ENCODE measurements around the gene ATP8B1. TPM values are rescaled to one million over a fixed set of nuclear protein-coding genes. Genes with fewer than 3 reads are reported as not detected.

The ATP8B1 gene
- total RNA-seq, 1 donor from 2014 or later, result 0.15 TPM

DNA sequence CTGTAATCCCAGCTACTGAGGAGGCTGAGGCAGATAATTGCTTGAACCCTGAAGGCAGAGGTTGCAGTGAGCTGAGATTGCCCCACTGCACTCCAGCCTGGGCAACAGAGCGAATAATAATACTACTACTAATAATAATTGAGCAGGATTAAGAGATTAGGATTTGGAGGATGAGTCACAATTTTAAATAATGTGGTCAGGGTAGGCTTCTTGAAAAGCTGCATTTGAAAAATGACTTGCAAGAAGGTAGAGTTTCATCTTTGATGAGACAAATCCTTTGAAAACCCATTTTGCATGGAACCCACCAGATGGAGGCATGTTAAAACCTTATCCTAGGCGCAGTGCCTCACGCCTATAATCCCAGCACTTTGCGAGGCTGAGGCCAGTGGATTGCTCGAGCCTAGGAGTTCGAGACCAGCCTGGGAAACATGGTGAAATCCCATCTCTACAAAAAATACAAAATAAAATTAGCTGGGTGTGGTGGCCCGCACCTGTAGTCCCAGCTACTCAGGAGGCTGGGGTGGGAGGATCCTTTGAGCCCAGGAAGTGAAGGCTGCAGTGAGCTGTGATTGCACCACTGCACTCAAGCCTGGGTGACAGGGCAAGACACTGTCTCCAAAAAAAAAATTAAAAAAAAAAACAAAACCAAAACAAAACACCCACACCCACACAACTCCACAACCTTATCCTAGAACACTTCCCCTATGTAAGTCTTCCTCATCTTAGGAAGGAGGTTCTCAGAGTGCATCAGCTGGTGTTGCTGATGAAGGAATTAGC, 3.3 kb upstream of the ATP8B1 start:
- no peak for DNase-seq (ENCODE audit: low spot score)
- peaks cover 10% of the 10 kb centered on the region for H3K4me1 Mint-ChIP-seq
- Histone ChIP-seq H3K9me3 (ENCODE audit: low read depth) (no peaks in the 10 kb centered on the region), H3K79me2 (ENCODE audit: low read depth) (no peaks in the 10 kb centered on the region), H2AFZ (replicated peaks) (no peak overlapping the region), H3F3A (ENCODE audit: low read depth) (peaks cover 3% of the 10 kb centered on the region), H3K27ac (no peak overlapping the region), H3K4me2 (no peak overlapping the region), H3K27me3 (peaks cover 72% of the 10 kb centered on the region), H3K36me3 (no peaks in the 10 kb centered on the region), H4K20me1 (ENCODE audit: low read depth) (peaks cover 12% of the 10 kb centered on the region), H3K4me1 (peaks cover 6% of the 10 kb centered on the region), H3K9ac (no peak overlapping the region), H3K4me3 (no peak overlapping the region)
- TF ChIP-seq CTCF (IDR thresholded peaks at IDR 0.05) (no peak), EZH2phosphoT487 (IDR thresholded peaks at IDR 0.05) (no peak), EZH2 (IDR thresholded peaks at IDR 0.05) (no peak)
- no peaks in the 10 kb centered on the region for H3K36me3 Mint-ChIP-seq
- peaks cover 37% of the 10 kb centered on the region for H3K27me3 Mint-ChIP-seq (ENCODE audit: insufficient read depth, low read depth)
- no peaks in the 10 kb centered on the region for H3K9me3 Mint-ChIP-seq
- H3K4me3 Mint-ChIP-seq, result no peak overlapping the region
- H3K27ac Mint-ChIP-seq, result no peak overlapping the region

GRCh38 chr18:57805117-57805516, 2.0 kb upstream of the ATP8B1 start:
- H4K20me1 ChIP-seq (ENCODE audit: low read depth), result peaks cover 23% of the 10 kb centered on the region

GRCh38 chr18:57804557-57804956, 1.4 kb upstream of the ATP8B1 start:
- Histone ChIP-seq H3K4me3 (no peak overlapping the region), H3K27ac (no peak overlapping the region), H4K20me1 (ENCODE audit: low read depth) (peaks cover 23% of the 10 kb centered on the region), H3K9ac (no peak overlapping the region), H3K36me3 (no peaks in the 10 kb centered on the region), H3K4me2 (no peak overlapping the region), H3K9me3 (ENCODE audit: low read depth) (no peaks in the 10 kb centered on the region), H3K4me1 (peaks cover 6% of the 10 kb centered on the region), H3K79me2 (ENCODE audit: low read depth) (no peaks in the 10 kb centered on the region), H2AFZ (replicated peaks) (no peak overlapping the region), H3K27me3 (peaks cover 89% of the 10 kb centered on the region), H3F3A (ENCODE audit: low read depth) (peaks cover 3% of the 10 kb centered on the region)
- H3K4me1 Mint-ChIP-seq, result peaks cover 14% of the 10 kb centered on the region
- H3K4me3 Mint-ChIP-seq, result no peak overlapping the region
- DNase-seq (ENCODE audit: low spot score), result no peak
- no peaks in the 10 kb centered on the region for H3K9me3 Mint-ChIP-seq
- H3K27ac Mint-ChIP-seq, result no peak overlapping the region
- H3K36me3 Mint-ChIP-seq, result no peaks in the 10 kb centered on the region
- TF ChIP-seq CTCF (IDR thresholded peaks at IDR 0.05) (no peak), EZH2phosphoT487 (IDR thresholded peaks at IDR 0.05) (no peak), EZH2 (IDR thresholded peaks at IDR 0.05) (no peak)
- H3K27me3 Mint-ChIP-seq (ENCODE audit: insufficient read depth, low read depth), result peaks cover 46% of the 10 kb centered on the region

More at GRCh38 chr18:57805117-57805516, 2.0 kb upstream of the ATP8B1 start:
- Histone ChIP-seq H3K9ac (no peak overlapping the region), H3K4me1 (peaks cover 6% of the 10 kb centered on the region), H3K27ac (no peak overlapping the region), H3K27me3 (peaks cover 85% of the 10 kb centered on the region), H3K79me2 (ENCODE audit: low read depth) (no peaks in the 10 kb centered on the region), H3K4me2 (no peak overlapping the region), H2AFZ (replicated peaks) (no peak overlapping the region), H3K36me3 (no peaks in the 10 kb centered on the region), H3F3A (ENCODE audit: low read depth) (peaks cover 3% of the 10 kb centered on the region), H3K4me3 (no peak overlapping the region), H3K9me3 (ENCODE audit: low read depth) (no peaks in the 10 kb centered on the region)
- Mint-ChIP-seq H3K36me3 (no peaks in the 10 kb centered on the region), H3K27me3 (ENCODE audit: insufficient read depth, low read depth) (peaks cover 44% of the 10 kb centered on the region), H3K4me3 (no peak overlapping the region), H3K4me1 (peaks cover 14% of the 10 kb centered on the region), H3K27ac (no peak overlapping the region), H3K9me3 (no peaks in the 10 kb centered on the region)
- TF ChIP-seq CTCF (IDR thresholded peaks at IDR 0.05) (no peak), EZH2phosphoT487 (IDR thresholded peaks at IDR 0.05) (no peak), EZH2 (IDR thresholded peaks at IDR 0.05) (no peak)
- no peak for DNase-seq (ENCODE audit: low spot score)
